Measurements from ENCODE around the gene TMEM208. TPM values are rescaled to one million over a fixed set of nuclear protein-coding genes. Genes with fewer than 3 reads are reported as not detected.
A peak's percentile ranks its signal among the peaks of the same experiment; 100 is the strongest.

The TMEM208 gene
- 10 to 100 TPM; 25.8 to 40.8 TPM for total RNA-seq

DNA sequence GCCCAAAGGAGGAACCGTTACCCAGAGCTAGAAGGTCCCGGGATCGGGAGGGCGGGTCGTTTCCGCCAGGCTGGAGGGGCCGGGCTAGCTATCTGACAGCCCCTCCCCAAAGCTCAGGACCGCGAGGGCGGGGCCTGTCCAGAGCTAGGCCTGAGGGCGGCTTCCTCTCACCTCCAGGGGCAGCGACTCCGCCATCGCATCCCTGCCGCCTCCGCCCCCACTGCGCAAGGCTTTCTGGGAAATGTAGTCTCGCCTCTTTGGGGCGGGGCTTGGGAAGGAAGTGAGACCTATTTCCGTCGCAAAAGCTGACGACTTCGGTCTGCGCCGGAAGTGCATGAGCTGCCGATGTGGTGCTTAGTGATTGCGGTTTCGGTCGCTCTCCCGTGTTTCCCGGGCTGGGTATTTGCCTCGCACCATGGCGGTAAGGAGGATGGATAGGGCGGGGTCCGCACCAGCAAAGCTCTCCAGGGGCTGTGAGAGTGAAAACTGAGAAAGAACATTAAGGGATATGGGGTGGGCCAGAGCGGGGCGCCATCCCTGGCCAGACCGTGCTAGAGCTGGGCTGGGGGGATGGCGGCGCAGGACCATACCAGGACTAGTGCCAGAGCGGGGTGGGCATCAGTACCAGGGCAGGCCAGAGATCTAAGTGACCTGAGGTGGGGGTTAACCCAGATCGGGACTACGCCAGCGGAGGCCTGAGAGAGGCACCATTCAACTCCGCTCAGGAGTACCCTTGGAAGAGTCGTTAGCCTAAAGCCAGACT lies at the start of gene TMEM208:
TMEM208 (plus strand) TSS at position 327 of the 763 bp plus-strand sequence; CDS start at position 416, 89 bp downstream.
- Mint-ChIP-seq H3K4me3 (peak within 1 kb of the TSS; percentile 98), H3K27me3 (no peaks in the 10 kb centered on the region), H3K36me3 (ENCODE audit: low read depth) (peaks cover 25% of the 10 kb centered on the region), H3K27ac (peak within 1 kb of the TSS; percentile 94), H3K4me1 (peaks cover 51% of the 10 kb centered on the region), H3K9me3 (no peaks in the 10 kb centered on the region)
- peak; percentile 99 for DNase-seq
- ChIA-PET CTCF (interaction anchor here (0.5 to 3.6 kb wide), 16 partner anchors 8 to 294 kb away, joined by 3 to 24 read pairs (median 4); partner anchors contain the start of genes FHOD1 and MATCAP1), POLR2A (interaction anchor here (1.3 kb wide), 1 partner anchor 17 kb away, joined by 7 read pairs; no protein-coding TSS in a partner anchor)

DNA sequence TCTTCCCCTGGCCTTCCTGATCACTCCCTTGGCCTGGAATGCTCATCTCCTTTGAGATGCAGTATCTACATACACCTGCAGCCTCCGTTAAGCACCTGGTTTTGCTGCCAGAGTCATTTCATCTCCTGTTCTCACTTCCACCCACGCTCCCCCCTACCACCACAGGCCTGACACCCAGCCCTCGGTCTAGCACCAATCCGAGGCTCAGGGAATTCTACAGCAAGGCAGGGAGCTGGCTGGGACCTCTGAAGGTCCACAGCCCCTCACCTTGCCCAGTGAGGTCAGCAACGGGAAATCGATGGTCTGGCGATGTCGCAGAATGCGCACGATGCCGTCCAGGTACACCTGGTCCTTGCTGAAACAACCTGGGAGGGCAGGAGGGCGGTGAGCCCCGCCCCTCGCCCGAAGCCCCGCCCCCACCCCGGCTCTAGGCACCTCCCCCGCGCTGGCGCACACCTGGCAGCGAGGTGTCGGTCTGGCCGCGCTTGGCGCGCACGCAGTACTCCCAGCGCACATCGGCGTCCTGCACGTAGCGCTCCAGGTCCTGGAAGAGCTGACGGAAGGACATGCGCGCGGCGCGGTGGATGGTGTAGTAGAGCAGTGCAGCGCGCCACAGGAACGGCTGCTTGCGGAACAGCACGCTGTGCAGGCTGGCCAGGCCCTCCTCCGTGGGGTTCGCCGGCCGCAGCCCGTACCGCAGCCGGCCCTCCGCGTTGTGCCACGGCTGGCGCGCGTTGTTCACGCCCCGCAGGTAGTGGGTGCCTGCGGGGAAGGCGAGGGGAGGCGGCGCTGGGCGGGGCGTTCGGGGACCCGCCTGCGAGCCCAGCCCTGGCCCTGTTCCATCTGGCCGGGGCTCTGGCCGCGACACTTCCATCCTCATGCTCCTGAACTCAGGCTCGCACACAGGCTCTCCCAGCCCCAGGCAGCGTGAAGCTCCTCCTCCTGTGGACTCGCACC lies 48.9 kb upstream of the TMEM208 start:
- Mint-ChIP-seq H3K27me3 (peaks cover 20% of the 10 kb centered on the region), H3K4me1 (peaks cover 44% of the 10 kb centered on the region), H3K27ac (no peak overlapping the region), H3K9me3 (no peaks in the 10 kb centered on the region), H3K36me3 (ENCODE audit: low read depth) (peaks cover 6% of the 10 kb centered on the region), H3K4me3 (peak overlapping the region; percentile 52)
- POLR2A ChIA-PET, result no interaction called here
- peak; percentile 67 for DNase-seq
- CTCF ChIA-PET, result interaction anchor here (0.6 to 11.2 kb wide), 8 partner anchors 7 to 224 kb away, joined by 3 to 137 read pairs (median 6); partner anchors contain the start of genes FBXL8, HSF4, MATCAP1 and TRADD

DNA sequence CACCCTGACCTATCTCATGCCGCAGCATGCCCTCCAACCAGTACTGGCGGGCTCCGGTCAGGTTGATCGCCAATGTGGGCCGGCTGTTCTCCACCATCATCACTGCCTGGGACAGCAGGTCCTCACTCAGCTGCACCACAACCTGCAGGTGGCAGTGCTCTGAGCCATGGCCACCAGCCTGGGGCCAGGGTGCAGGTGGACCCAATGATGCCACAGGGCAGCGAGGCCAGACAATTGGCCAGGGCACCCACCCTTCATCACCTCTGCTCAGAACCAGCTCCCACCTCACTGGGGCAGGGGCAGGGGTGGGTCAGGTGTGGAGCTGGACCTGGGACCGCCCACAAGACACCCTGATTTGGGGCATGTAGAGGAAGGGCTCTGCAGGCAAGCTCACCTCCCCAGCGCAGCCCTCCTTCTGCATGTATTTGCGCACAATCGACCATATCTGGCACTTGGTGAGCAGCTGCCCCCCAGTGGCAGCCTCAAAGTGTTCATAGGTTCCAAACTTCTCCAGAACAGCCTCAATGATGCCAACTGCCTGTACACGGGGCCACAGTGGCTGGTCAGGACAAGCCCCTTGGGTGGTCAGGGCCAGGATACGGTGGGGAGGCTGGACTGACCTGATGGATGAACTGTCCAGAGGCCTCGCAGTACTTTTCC lies 47.4 kb upstream of the TMEM208 start:
- no peaks in the 10 kb centered on the region for H3K9me3 Mint-ChIP-seq
- ChIA-PET POLR2A (no interaction called here), CTCF (interaction anchor here (0.7 to 1.1 kb wide), 2 partner anchors 13 to 254 kb away, joined by 3 read pairs; partner anchors contain the start of gene RRAD)
- no peak overlapping the region for H3K27ac Mint-ChIP-seq
- H3K27me3 Mint-ChIP-seq, result peaks cover 9% of the 10 kb centered on the region
- H3K4me3 Mint-ChIP-seq, result no peak overlapping the region
- H3K36me3 Mint-ChIP-seq (ENCODE audit: low read depth), result peaks cover 3% of the 10 kb centered on the region
- DNase-seq, result no peak
- peaks cover 34% of the 10 kb centered on the region for H3K4me1 Mint-ChIP-seq

DNA sequence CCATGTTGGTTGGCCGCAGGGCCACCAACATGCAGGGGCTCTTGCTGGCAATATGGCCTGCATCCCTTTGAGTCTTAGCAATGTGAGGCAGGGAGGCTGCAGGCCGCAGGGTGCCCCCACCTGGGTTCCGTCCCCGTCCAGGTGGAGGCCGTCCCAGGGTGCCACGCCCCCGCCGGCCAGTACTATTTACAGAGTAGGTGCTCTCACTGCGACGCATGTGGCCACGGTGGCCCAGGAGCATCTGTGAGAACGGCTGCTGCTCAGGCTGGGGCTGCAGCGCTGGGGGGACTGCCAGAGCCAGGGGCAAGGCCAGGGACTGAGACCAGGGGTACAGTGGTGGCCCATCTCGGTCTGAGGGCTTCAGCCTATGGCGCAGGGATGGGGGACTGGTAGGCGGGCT lies 46.8 kb upstream of the TMEM208 start:
- peaks cover 37% of the 10 kb centered on the region for H3K4me1 Mint-ChIP-seq
- POLR2A ChIA-PET, result no interaction called here
- no peak overlapping the region for H3K4me3 Mint-ChIP-seq
- H3K36me3 Mint-ChIP-seq (ENCODE audit: low read depth), result peaks cover 3% of the 10 kb centered on the region
- no peak for DNase-seq
- no peak overlapping the region for H3K27ac Mint-ChIP-seq
- H3K27me3 Mint-ChIP-seq, result peaks cover 10% of the 10 kb centered on the region
- no peaks in the 10 kb centered on the region for H3K9me3 Mint-ChIP-seq
- CTCF ChIA-PET, result interaction anchor here (1.1 to 5.7 kb wide), 3 partner anchors 18 to 254 kb away, joined by 3 to 30 read pairs (median 3); partner anchors contain the start of gene RRAD

DNA sequence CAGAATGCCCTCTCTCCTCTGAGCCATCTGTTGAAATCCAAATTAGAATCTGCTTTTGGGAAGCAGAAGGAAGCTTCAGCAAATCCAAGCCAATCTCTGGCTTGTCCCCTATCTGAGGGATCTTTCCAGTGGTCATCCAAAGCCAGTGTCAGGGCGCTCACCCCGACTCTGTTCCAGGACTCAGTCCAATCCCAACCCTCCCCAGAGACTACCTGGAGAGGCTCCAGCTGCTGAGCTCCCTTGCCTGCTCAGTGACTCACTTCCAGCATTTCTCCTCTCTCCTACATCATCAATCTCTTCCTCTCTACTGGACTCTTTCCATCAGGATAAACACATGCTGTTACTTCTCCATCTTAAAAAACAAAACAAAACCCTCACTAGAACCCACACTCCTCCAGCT lies 45.6 kb upstream of the TMEM208 start:
- Mint-ChIP-seq H3K4me1 (peaks cover 43% of the 10 kb centered on the region), H3K9me3 (no peaks in the 10 kb centered on the region), H3K27me3 (peaks cover 14% of the 10 kb centered on the region), H3K36me3 (ENCODE audit: low read depth) (peaks cover 3% of the 10 kb centered on the region), H3K27ac (no peak overlapping the region), H3K4me3 (no peak overlapping the region)
- DNase-seq, result no peak
- CTCF ChIA-PET, result interaction anchor here (0.6 to 5.7 kb wide), 8 partner anchors 10 to 236 kb away, joined by 3 to 30 read pairs (median 3); partner anchors contain the start of gene HSF4
- POLR2A ChIA-PET, result no interaction called here

DNA sequence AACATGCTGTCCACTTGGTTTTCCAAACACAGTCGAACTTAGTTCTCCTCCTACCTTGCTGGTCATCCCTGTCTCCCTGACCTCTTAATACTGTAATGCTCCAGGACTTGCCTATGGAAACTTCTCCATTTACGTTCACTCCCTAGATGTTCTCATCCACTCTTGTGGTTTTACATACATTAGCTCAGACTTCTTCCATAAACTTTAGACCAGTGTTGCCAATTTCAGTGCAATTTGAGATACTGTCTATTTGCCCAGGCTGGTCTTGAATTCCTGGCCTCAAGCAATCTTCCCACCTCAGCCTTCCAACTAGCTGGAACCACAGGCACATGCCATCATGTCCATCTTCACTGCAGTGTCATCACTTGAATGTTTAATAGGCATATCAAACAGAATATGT lies 44.6 kb upstream of the TMEM208 start:
- H3K36me3 Mint-ChIP-seq (ENCODE audit: low read depth), result peaks cover 3% of the 10 kb centered on the region
- peaks cover 14% of the 10 kb centered on the region for H3K27me3 Mint-ChIP-seq
- H3K27ac Mint-ChIP-seq, result no peak overlapping the region
- no peak overlapping the region for H3K4me3 Mint-ChIP-seq
- POLR2A ChIA-PET, result interaction anchor here (0.7 kb wide), 1 partner anchor 11 kb away, joined by 3 read pairs; the partner anchor contains the start of gene NOL3
- peaks cover 38% of the 10 kb centered on the region for H3K4me1 Mint-ChIP-seq
- H3K9me3 Mint-ChIP-seq, result no peaks in the 10 kb centered on the region
- DNase-seq, result no peak
- CTCF ChIA-PET, result interaction anchor here (0.6 to 5.7 kb wide), 6 partner anchors 12 to 237 kb away, joined by 3 to 30 read pairs (median 4); partner anchors contain the start of gene NOL3

DNA sequence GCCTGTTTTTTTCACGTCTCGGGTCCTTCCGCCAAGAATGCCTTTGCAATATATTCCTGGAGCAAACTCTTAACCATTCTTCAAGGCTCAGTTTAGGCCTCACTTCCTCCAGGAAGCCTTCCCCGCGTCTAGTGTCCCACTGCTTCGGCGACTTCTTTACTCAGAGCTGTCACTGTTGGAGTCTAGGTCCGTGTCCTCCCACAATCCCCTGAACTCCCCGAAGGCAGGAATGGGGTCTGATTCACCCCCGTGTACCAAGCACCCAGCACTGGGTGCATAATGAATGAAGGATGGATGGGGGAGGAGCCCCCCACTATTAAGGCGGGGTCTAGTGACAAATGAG lies 43.7 kb upstream of the TMEM208 start:
- no peak for DNase-seq
- Mint-ChIP-seq H3K36me3 (ENCODE audit: low read depth) (no peaks in the 10 kb centered on the region), H3K9me3 (no peaks in the 10 kb centered on the region), H3K4me3 (no peak overlapping the region), H3K27me3 (peaks cover 9% of the 10 kb centered on the region), H3K27ac (no peak overlapping the region), H3K4me1 (peaks cover 30% of the 10 kb centered on the region)
- ChIA-PET POLR2A (no interaction called here), CTCF (interaction anchor here (0.6 to 5.7 kb wide), 7 partner anchors 13 to 229 kb away, joined by 3 to 30 read pairs (median 4); partner anchors contain the start of genes NOL3 and TMEM208)

DNA sequence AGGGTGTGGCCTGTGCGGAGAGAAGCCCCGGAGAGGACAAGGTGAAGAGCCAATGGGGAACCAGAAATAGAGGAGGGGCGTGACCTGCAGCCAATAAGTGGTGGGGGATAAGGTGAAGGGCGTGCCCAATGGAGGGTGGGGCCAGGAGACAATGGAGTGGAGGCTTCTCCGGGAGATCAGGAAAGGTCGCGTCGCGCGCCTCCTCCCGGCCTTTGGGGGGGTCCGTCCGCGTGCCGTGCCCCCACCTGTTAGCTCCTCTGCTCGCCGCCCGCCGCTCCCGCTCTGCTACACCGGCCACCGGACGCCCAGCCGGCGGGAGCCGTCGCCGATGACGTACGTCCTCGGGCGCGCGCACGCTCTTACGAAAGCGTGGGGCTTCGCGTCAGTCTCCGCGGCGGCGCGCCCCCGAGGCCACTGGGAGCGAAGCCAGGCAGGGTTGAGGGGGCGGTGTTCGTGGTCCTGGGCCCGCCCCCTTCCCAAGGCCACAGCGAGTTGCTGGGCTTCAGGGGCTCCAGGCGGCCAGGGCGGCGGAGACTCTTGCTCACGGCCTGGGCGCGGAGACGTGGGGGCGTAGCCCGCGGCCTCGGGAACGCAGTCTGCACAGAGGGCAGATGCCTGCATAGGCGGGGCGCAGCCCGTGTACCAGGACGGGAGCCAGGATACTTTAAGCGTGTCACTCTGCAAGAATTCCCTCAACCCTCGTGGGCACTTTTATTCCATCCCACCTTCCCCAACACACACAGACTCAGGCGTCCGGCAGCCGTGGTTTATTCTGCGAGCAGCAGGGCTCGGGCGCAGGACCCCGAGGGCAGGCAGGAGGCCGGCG lies 43.1 kb upstream of the TMEM208 start, which contains the start of gene MATCAP1:
MATCAP1 (minus strand) TSS at position 337 of the 826 bp plus-strand sequence. CDS start 3,353 bp downstream, outside the sequence.
- Mint-ChIP-seq H3K27me3 (peaks cover 7% of the 10 kb centered on the region), H3K36me3 (ENCODE audit: low read depth) (no peaks in the 10 kb centered on the region), H3K9me3 (no peaks in the 10 kb centered on the region), H3K4me3 (peak within 1 kb of the TSS; percentile 79), H3K27ac (no peak within 1 kb of the TSS), H3K4me1 (peaks cover 25% of the 10 kb centered on the region)
- DNase-seq, result peak; percentile 98
- POLR2A ChIA-PET, result no interaction called here
- CTCF ChIA-PET, result interaction anchor here (0.6 to 5.7 kb wide), 10 partner anchors 8 to 219 kb away, joined by 3 to 30 read pairs (median 6); partner anchors contain the start of genes NOL3 and TMEM208

DNA sequence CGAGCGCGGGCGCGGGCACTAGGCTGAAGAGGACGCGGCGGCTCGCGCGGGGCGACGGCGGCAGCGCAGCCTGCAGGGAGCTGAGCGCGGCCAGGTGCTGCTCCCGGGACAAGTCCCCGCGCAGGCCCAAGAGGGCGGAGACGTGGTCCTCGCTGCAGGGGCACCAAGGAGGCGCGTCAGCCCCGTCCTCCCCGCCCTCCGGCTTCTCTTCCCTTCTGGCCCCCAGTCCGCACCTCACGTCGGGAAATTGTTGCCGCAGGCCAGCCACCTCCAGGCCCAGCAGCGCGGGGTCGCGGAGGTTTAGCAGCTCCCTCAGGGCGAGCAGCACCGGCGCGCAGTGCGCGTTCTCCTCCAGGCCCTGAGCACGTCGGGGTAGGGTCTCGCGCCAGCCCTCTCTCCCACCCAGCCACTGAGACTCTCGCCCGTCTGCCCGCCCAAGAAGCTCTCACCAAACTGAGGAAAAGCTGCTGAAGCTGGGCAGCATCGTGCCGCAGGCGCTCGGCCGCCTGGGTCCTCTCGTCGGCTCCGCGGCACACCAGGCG lies 42.4 kb upstream of the TMEM208 start:
- POLR2A ChIA-PET, result no interaction called here

DNA sequence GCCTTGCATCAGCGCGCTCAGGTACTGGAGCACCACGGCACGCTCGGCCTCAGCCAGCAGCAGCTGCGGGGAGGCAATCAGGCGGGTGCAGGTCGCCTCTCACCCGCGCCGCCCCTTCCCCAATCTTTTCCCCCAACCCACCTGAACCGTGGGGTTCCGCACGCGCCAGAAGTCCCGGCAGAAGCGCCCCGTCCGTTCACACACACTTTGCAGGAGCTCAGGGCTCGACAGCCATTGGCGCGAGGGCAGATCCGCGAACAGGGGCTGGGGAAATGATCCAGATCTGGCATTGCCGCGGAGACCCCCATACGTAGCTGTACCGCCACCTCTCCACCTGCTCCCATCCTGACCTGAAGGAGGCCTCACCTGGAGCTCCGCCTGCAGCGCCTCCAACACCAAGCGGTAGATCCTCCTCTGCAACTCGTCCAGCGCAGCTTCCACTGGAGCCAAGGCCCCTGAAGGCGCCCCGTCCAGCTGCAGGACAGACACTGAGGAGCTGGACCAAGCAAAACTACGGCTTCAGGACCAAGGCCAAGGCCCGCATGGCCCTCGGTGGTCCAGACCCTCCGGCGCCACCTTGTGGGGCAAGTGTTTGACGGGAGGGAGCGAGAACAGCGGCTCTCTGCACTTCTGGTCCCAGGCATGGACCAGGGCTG lies 41.8 kb upstream of the TMEM208 start:
- Mint-ChIP-seq H3K9me3 (no peaks in the 10 kb centered on the region), H3K27me3 (peaks cover 7% of the 10 kb centered on the region), H3K27ac (peak overlapping the region; percentile 69), H3K36me3 (ENCODE audit: low read depth) (no peaks in the 10 kb centered on the region), H3K4me1 (peaks cover 16% of the 10 kb centered on the region), H3K4me3 (peak overlapping the region; percentile 79)
- ChIA-PET CTCF (interaction anchor here (0.6 to 5.7 kb wide), 32 partner anchors 9 to 313 kb away, joined by 3 to 30 read pairs (median 4); partner anchors contain the start of genes LRRC36, NOL3 and TMEM208), POLR2A (no interaction called here)
- peak; percentile 85 for DNase-seq

More for the DNA sequence above, 42.4 kb upstream of the TMEM208 start:
- DNase-seq, result no peak
- no peaks in the 10 kb centered on the region for H3K36me3 Mint-ChIP-seq (ENCODE audit: low read depth)
- no peaks in the 10 kb centered on the region for H3K9me3 Mint-ChIP-seq
- H3K27ac Mint-ChIP-seq, result no peak overlapping the region
- peaks cover 7% of the 10 kb centered on the region for H3K27me3 Mint-ChIP-seq
- CTCF ChIA-PET, result interaction anchor here (0.6 to 5.7 kb wide), 28 partner anchors 9 to 314 kb away, joined by 3 to 30 read pairs (median 4); partner anchors contain the start of genes LRRC36, NOL3 and TMEM208
- H3K4me1 Mint-ChIP-seq, result peaks cover 19% of the 10 kb centered on the region
- peak overlapping the region; percentile 79 for H3K4me3 Mint-ChIP-seq
